AG09309 (cell line): ENCODE data around the gene WDR37.
"Not testable (repeated sequence)": the region's sequence is repeated elsewhere in the genome, so short reads cannot be mapped to it uniquely, and the experiment has no call there.

ENCODE experiments used
- DNase-seq: peaks from one replicate; pipeline ENCODE4 v3.0.0-alpha.2; 2010; ENCODE audit warnings: low read depth
- H3K4me3 ChIP-seq: 2 replicates; pipeline ENCODE4 v1.5.1; 2011; ENCODE audit warnings: mild to moderate bottlenecking, low read depth, low read length, moderate library complexity; ENCODE audit not compliant: control insufficient read depth
- TF ChIP-seq, protein P1 (sequence below): IDR thresholded peaks from 2 replicates; pipeline ENCODE4 v1.5.1; 2011; ENCODE audit warnings: mild to moderate bottlenecking, low read depth, low read length, inconsistent platforms; ENCODE audit not compliant: insufficient read depth, control insufficient read depth; ENCODE audit errors: missing control alignments

WDR37 gene

DNA sequence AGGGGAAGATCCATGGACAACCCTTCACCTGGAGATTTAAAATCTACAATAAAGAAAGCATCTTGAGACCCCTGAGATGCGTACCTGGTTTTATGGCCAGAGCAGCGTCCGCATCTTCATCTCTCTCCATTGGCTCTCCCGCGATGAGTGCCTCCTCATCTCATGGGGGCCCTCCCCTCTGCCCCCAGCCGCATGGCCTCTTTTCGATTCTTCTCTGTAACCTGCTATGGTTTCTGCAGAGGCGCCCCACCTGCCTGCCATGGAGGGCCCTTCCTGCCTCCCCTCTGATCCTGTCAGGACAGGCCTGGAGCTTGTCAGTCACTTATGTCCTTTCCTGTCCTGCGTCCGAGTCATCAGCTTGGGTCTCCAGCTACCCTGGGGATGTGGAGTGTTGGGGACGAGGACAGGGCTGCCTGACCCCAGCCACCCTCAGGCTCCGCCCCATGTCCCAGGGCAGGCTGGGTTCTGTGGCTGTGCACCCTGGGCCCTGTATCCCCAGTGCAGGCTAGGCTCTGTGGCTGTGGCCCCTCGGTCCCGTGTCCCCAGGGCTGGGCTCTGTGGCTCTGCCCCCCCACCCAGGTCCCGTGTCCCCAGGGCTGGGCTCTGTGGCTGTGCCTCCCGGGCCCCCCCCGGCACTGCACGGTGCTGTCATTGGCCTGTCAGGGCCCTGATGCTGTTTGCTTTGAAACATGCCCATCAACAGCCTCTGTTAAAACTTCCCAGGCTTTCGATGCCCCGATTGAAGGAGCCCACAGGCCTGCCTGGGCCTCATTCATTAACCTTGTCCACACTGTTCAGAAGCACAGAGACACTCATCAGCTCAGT lies 99.8 kb downstream of the WDR37 start:
- no peak overlapping the region for H3K4me3 ChIP-seq
- TF ChIP-seq, protein P1, sequence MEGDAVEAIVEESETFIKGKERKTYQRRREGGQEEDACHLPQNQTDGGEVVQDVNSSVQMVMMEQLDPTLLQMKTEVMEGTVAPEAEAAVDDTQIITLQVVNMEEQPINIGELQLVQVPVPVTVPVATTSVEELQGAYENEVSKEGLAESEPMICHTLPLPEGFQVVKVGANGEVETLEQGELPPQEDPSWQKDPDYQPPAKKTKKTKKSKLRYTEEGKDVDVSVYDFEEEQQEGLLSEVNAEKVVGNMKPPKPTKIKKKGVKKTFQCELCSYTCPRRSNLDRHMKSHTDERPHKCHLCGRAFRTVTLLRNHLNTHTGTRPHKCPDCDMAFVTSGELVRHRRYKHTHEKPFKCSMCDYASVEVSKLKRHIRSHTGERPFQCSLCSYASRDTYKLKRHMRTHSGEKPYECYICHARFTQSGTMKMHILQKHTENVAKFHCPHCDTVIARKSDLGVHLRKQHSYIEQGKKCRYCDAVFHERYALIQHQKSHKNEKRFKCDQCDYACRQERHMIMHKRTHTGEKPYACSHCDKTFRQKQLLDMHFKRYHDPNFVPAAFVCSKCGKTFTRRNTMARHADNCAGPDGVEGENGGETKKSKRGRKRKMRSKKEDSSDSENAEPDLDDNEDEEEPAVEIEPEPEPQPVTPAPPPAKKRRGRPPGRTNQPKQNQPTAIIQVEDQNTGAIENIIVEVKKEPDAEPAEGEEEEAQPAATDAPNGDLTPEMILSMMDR = no peak
- no peak for DNase-seq

DNA sequence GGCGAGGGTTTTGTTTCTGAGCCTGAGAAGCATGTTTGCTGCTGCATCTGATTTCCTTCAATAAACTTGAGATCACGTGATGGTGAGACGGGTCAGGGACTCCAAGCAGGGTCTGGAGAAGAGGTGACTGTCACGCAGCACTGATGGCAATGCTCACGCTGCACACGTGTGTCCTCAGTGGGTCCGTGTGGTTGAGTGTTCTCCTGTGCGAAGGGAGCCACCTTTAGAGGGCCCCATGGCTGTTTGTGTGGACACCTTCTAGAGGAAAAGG lies 100.4 kb downstream of the WDR37 start:
- TF ChIP-seq, protein P1 = no peak
- DNase-seq = no peak

DNA sequence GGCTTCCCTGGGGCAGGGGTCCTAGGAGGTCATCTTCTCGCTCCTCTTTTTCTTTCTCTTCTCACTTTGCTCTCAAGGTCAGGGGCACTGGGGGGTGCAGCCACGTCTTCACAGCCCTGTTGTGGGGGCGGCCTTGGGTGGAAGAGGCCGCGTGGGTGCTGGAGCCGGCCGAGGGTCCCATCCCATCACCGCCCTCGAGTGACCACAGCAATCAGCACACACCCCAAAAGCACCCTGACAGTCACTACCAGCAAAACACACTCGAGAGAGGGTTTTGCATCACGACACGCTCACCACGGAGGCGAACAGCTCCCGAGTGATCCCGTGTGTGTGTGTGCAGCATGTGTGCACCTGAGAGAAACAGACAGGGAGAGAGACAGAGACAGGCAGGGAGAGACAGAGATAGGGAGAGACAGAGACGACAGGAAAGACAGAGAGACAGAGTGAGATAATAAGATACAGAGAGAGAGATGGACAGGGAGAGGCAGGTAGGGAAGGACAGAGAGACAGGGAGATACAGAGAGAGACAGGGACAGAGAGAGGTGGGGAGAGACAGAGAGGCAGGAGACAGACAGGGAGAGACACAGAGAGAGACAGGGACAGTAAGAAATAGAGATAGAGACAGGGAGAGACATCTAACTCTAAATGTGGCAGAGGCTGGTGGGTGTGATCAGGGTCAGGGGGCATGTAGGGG lies 100.9 kb downstream of the WDR37 start:
- no peak overlapping the region for H3K4me3 ChIP-seq
- DNase-seq = no peak
- TF ChIP-seq, protein P1 = no peak

More for the DNA sequence above, 100.4 kb downstream of the WDR37 start:
- no peak overlapping the region for H3K4me3 ChIP-seq

DNA sequence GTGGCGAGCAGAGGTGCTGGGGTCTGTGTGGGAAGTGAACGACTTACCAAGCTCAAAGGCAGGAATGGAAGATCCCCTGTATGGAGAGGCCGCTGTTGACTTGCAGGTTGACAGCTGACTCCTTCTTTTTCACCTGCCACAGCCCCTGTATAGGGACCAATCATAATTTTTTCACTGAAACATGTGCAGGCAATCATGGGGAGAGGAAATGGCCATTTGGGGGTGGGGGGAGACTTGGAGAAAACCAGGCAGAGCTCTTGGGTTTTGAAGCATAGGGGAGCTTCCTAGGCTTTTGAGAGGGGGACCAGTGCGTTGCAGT lies 101.4 kb downstream of the WDR37 start:
- TF ChIP-seq, protein P1 = no peak
- no peak overlapping the region for H3K4me3 ChIP-seq
- DNase-seq = no peak

DNA sequence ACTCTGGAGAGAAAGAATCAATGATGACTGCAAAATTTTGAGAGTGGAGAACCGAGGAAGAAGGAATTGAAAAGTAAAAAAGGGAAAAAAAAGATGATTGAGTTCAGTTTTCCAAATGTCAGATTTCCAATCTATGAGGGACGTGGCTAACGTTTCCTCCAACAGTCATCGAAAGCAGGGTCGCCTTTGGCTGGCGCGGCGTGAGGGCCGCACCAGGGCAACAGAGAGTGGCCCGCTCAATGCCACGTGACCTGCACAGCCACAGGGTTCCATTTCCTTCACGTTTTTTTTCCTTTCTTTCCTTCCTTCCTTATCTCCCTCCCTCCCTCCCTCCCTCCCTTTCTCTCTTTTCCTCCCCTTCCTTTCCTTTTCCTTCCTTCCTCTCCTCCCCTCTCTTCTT lies 101.9 kb downstream of the WDR37 start:
- TF ChIP-seq, protein P1 = no peak
- H3K4me3 ChIP-seq = no peak overlapping the region
- DNase-seq = no peak

DNA sequence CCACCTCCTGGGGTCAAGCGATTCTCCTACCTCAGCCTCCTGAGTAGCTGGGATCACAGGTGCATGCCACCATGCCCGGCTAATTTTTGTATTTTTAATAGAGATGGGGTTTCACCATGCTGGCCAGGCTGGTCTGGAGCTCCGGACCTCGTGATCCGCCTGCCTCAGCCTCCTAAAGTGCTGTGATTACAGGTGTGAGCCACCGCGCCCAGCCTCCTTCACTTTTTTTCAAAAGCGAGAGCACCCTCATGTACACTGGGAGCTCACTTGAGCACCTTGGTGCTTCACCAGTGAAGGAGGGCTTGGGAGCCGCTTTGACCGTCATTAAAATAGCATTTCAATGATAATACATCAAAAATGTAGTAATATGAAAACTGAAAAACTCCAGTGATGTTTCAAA lies 102.4 kb downstream of the WDR37 start:
- H3K4me3 ChIP-seq, DNase-seq: not testable (repeated sequence)
